Liver (tissue), 9 donors: ENCODE results near the gene KDM4C. TPM values are rescaled to one million over a fixed set of nuclear protein-coding genes. Genes with fewer than 3 reads are reported as not detected.

Source experiments
- DNase-seq: peaks from one replicate; pipeline ENCODE4 v3.0.0-alpha.2; 2017; ENCODE audit warnings: low spot score
- H3K27ac ChIP-seq, 2 donors: one replicate each; pipeline ENCODE4 v1.7.0; 2013; ENCODE audit warnings: inconsistent platforms in 2 of 2, low read length in 2 of 2, control low read depth in 1 of 2, low read depth in 1 of 2, mild to moderate bottlenecking in 1 of 2
- H3K27me3 ChIP-seq, 4 donors: one replicate each; pipeline versions ENCODE4 v1.6.1 to v1.7.0; 2013; ENCODE audit warnings: low read length in 3 of 4, inconsistent platforms in 1 of 4, mild to moderate bottlenecking in 1 of 4, moderate library complexity in 1 of 4; ENCODE audit not compliant: control insufficient read depth in 4 of 4, insufficient read depth in 4 of 4
- H3K36me3 ChIP-seq, 4 donors: one replicate each; pipeline versions ENCODE4 v1.6.1 to v1.7.0; 2013; ENCODE audit warnings: low read length in 3 of 4, mild to moderate bottlenecking in 3 of 4, low read depth in 1 of 4, moderate library complexity in 1 of 4; ENCODE audit not compliant: control insufficient read depth in 4 of 4, insufficient read depth in 3 of 4
- H3K4me1 ChIP-seq, 4 donors: one replicate each; pipeline versions ENCODE4 v1.6.1 to v1.7.0; 2013; ENCODE audit warnings: low read length in 3 of 4, mild to moderate bottlenecking in 3 of 4, moderate library complexity in 1 of 4; ENCODE audit not compliant: control insufficient read depth in 4 of 4, insufficient read depth in 4 of 4
- H3K4me3 ChIP-seq, 3 donors: one replicate each; pipeline versions ENCODE4 v1.6.1 to v1.7.0; 2013; ENCODE audit warnings: low read length in 3 of 3, control low read depth in 1 of 3, low read depth in 1 of 3, mild to moderate bottlenecking in 1 of 3
- H3K9ac ChIP-seq, 2 donors: one replicate each; pipeline ENCODE4 v1.7.0; 2013; ENCODE audit warnings: low read length in 2 of 2, mild to moderate bottlenecking in 2 of 2, moderate library complexity in 2 of 2, control low read depth in 1 of 2, low read depth in 1 of 2
- H3K9me3 ChIP-seq, 4 donors: one replicate each; pipeline versions ENCODE4 v1.6.1 to v1.7.0; 2013; ENCODE audit warnings: low read length in 3 of 4; ENCODE audit not compliant: control insufficient read depth in 4 of 4
- ATF3 ChIP-seq: IDR thresholded peaks from 2 replicates; pipeline ENCODE4 v1.6.1; 2016; ENCODE audit warnings: antibody characterized with exemption
- CTCF ChIP-seq: fragments of 150-350 bp; IDR thresholded peaks from 2 replicates; pipeline ENCODE4 v1.5.1; 2017; ENCODE audit warnings: improper control_type of control experiment, low read depth, low read length; ENCODE audit not compliant: missing input control
- EGR1 ChIP-seq, 2 donors: IDR thresholded peaks; 2 replicates each; pipeline ENCODE4 v1.6.1; 2016 to 2018; ENCODE audit warnings: antibody characterized with exemption in 2 of 2, low read depth in 2 of 2
- FOXA1 ChIP-seq: IDR thresholded peaks from 2 replicates; pipeline ENCODE4 v1.6.1; 2016; ENCODE audit warnings: antibody characterized with exemption
- FOXA2 ChIP-seq: IDR thresholded peaks from 2 replicates; pipeline ENCODE4 v1.6.1; 2016; ENCODE audit warnings: antibody characterized with exemption
- GABPA ChIP-seq, 2 donors: IDR thresholded peaks in 1 of 2; conservative IDR thresholded peaks in 1 of 2; 2 replicates each; pipeline ENCODE4 v1.6.1; 2016; ENCODE audit warnings: antibody characterized with exemption in 2 of 2, mild to moderate bottlenecking in 1 of 2, moderate library complexity in 1 of 2
- HNF4A ChIP-seq, 2 donors: conservative IDR thresholded peaks; 2 replicates each; pipeline ENCODE4 v1.6.1; 2016; ENCODE audit warnings: antibody characterized with exemption in 2 of 2, mild to moderate bottlenecking in 2 of 2
- HNF4G ChIP-seq: IDR thresholded peaks from 2 replicates; pipeline ENCODE4 v1.6.1; 2016; ENCODE audit warnings: antibody characterized with exemption
- JUND ChIP-seq, 2 donors: IDR thresholded peaks; 2 replicates each; pipeline ENCODE4 v1.6.1; 2016; ENCODE audit warnings: antibody characterized with exemption in 2 of 2
- NR2F2 ChIP-seq: IDR thresholded peaks from 2 replicates; pipeline ENCODE4 v1.6.1; 2016; ENCODE audit warnings: antibody characterized with exemption
- RAD21 ChIP-seq, 2 donors: IDR thresholded peaks; 2 replicates each; pipeline ENCODE4 v1.6.1; 2016; ENCODE audit warnings: antibody characterized with exemption in 2 of 2, mild to moderate bottlenecking in 2 of 2
- SP1 ChIP-seq: IDR thresholded peaks from 2 replicates; pipeline ENCODE4 v1.6.1; 2018; ENCODE audit warnings: antibody characterized with exemption, mild to moderate bottlenecking
- TAF1 ChIP-seq: conservative IDR thresholded peaks from 2 replicates; pipeline ENCODE4 v1.6.1; 2016; ENCODE audit warnings: antibody characterized with exemption, mild to moderate bottlenecking
- YY1 ChIP-seq: IDR thresholded peaks from 2 replicates; pipeline ENCODE4 v1.6.1; 2016; ENCODE audit warnings: antibody characterized with exemption, mild to moderate bottlenecking
- WGBS: extraction: QIAGEN DNeasy Blood & Tissue Kit; methylation state at CpG from one replicate; pipeline ENCODE4 v1.1.7; 2013; 5-methylcytosine and 5-hydroxymethylcytosine counted together
- polyA plus RNA-seq, 2 donors: library from polyadenylated mRNA; stranded (reverse) in 1 of 2; unstranded in 1 of 2; fragments of 200-250 nt in 1 of 2; fragments of >200 nt in 1 of 2; fragmentation: Nextera tagmentation in 1 of 2; extraction: Ambion mirVana in 1 of 2; gene quantifications; one replicate each; pipeline versions ENCODE4 v1.2.1 to v1.2.3, GENCODE V29; 2013 to 2015
- total RNA-seq, 2 donors: library from RNA; depleted of rRNA; stranded (reverse); fragments of >200 nt; gene quantifications; one replicate each; pipeline ENCODE4 v1.2.3, GENCODE V29; 2014
- TF ChIP-seq, protein P1 (sequence below): IDR thresholded peaks from 2 replicates; pipeline ENCODE4 v1.6.1; 2016; ENCODE audit warnings: antibody characterized with exemption
- TF ChIP-seq, protein P2 (sequence below): IDR thresholded peaks from 2 replicates; pipeline ENCODE4 v1.6.1; 2016; ENCODE audit warnings: antibody characterized with exemption
- TF ChIP-seq, protein P3 (sequence below): IDR thresholded peaks from 2 replicates; pipeline ENCODE4 v1.6.1; 2016; ENCODE audit warnings: antibody characterized with exemption, mild to moderate bottlenecking
- donor health status: healthy.
- donor health status: healthy.
- donor health status: healthy.
- donor health status: healthy.
- donor health status: healthy.

KDM4C gene
- total and polyA plus RNA-seq, 4 donors, result 4.3 to 40.2 (median 24.0) TPM

- Histone ChIP-seq H3K36me3 (no peaks in the 10 kb centered on the region), H3K9ac (no peak overlapping the region), H3K27ac (no peak overlapping the region), H3K9me3 (no peaks in the 10 kb centered on the region), H3K4me1 (peaks cover 0 to 2% (median under 1%) of the 10 kb centered on the region in 4 donors), H3K4me3 (no peak overlapping the region), H3K27me3 (no peaks in the 10 kb centered on the region)
- TF ChIP-seq HNF4A (conservative IDR thresholded peaks at IDR 0.05) (no peak), FOXA2 (no peak), FOXA1 (no peak), YY1 (no peak), JUND (IDR thresholded peaks at IDR 0.05) (no peak), SP1 (no peak), TAF1 (no peak), EGR1 (IDR thresholded peaks at IDR 0.05; ENCODE audit: low read depth in 2 of 2) (no peak), ATF3 (no peak)
- TF ChIP-seq, protein P1, sequence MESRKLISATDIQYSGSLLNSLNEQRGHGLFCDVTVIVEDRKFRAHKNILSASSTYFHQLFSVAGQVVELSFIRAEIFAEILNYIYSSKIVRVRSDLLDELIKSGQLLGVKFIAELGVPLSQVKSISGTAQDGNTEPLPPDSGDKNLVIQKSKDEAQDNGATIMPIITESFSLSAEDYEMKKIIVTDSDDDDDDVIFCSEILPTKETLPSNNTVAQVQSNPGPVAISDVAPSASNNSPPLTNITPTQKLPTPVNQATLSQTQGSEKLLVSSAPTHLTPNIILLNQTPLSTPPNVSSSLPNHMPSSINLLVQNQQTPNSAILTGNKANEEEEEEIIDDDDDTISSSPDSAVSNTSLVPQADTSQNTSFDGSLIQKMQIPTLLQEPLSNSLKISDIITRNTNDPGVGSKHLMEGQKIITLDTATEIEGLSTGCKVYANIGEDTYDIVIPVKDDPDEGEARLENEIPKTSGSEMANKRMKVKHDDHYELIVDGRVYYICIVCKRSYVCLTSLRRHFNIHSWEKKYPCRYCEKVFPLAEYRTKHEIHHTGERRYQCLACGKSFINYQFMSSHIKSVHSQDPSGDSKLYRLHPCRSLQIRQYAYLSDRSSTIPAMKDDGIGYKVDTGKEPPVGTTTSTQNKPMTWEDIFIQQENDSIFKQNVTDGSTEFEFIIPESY, result no peak
- TF ChIP-seq, protein P2, sequence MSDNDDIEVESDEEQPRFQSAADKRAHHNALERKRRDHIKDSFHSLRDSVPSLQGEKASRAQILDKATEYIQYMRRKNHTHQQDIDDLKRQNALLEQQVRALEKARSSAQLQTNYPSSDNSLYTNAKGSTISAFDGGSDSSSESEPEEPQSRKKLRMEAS, result no peak
- WGBS, result 91% methylated on average over 3 of the region's 3 CpGs
- no peak for DNase-seq
Observed at GRCh38 chr9:6938447-6938846, 180.7 kb downstream of the KDM4C start.

GRCh38 chr9:6938873-6939272, 181.1 kb downstream of the KDM4C start:
- TF ChIP-seq FOXA2, result no peak
- no peak for TF ChIP-seq FOXA1
- TF ChIP-seq, protein P2, result no peak
- TF ChIP-seq TAF1, result no peak
- TF ChIP-seq, protein P3, sequence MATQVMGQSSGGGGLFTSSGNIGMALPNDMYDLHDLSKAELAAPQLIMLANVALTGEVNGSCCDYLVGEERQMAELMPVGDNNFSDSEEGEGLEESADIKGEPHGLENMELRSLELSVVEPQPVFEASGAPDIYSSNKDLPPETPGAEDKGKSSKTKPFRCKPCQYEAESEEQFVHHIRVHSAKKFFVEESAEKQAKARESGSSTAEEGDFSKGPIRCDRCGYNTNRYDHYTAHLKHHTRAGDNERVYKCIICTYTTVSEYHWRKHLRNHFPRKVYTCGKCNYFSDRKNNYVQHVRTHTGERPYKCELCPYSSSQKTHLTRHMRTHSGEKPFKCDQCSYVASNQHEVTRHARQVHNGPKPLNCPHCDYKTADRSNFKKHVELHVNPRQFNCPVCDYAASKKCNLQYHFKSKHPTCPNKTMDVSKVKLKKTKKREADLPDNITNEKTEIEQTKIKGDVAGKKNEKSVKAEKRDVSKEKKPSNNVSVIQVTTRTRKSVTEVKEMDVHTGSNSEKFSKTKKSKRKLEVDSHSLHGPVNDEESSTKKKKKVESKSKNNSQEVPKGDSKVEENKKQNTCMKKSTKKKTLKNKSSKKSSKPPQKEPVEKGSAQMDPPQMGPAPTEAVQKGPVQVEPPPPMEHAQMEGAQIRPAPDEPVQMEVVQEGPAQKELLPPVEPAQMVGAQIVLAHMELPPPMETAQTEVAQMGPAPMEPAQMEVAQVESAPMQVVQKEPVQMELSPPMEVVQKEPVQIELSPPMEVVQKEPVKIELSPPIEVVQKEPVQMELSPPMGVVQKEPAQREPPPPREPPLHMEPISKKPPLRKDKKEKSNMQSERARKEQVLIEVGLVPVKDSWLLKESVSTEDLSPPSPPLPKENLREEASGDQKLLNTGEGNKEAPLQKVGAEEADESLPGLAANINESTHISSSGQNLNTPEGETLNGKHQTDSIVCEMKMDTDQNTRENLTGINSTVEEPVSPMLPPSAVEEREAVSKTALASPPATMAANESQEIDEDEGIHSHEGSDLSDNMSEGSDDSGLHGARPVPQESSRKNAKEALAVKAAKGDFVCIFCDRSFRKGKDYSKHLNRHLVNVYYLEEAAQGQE, result no peak
- TF ChIP-seq CTCF, result no peak
- no peak for TF ChIP-seq YY1
- no peak for TF ChIP-seq EGR1 (IDR thresholded peaks at IDR 0.05; ENCODE audit: low read depth in 2 of 2)
- no peak for TF ChIP-seq JUND (IDR thresholded peaks at IDR 0.05)
- no peak for TF ChIP-seq GABPA (IDR thresholded peaks at IDR 0.05 in 1 of 2, conservative IDR thresholded peaks at IDR 0.05 in 1 of 2)
- no peak for TF ChIP-seq SP1
- TF ChIP-seq HNF4G, result no peak
- no peak for TF ChIP-seq ATF3
- TF ChIP-seq, protein P1, result no peak
- TF ChIP-seq HNF4A (conservative IDR thresholded peaks at IDR 0.05), result no peak
- no peak for TF ChIP-seq NR2F2
- no peak for TF ChIP-seq RAD21 (IDR thresholded peaks at IDR 0.05)
- 98% methylated on average over 2 of the region's 2 CpGs for WGBS
- Histone ChIP-seq H3K4me1 (peaks cover 0 to 3% (median 0%) of the 10 kb centered on the region in 4 donors), H3K27ac (no peak overlapping the region), H3K9ac (no peak overlapping the region), H3K36me3 (no peaks in the 10 kb centered on the region), H3K27me3 (no peaks in the 10 kb centered on the region), H3K4me3 (no peak overlapping the region), H3K9me3 (no peaks in the 10 kb centered on the region)
- no peak for DNase-seq
